Endodermal cell (in vitro differentiated cells): Measurements from ENCODE around the gene GABRA1. TPM values are rescaled to one million over a fixed set of nuclear protein-coding genes. Genes with fewer than 3 reads are reported as not detected.

Experiments used
- DNase-seq: peaks from one replicate; pipeline ENCODE4 v3.0.0-alpha.2; 2017
- H3K27ac ChIP-seq: 2 replicates; pipeline ENCODE4 v1.5.1; 2013; ENCODE audit warnings: mild to moderate bottlenecking, low read depth, low read length, moderate library complexity
- H3K27me3 ChIP-seq: 2 replicates; pipeline ENCODE4 v1.6.1; 2013; ENCODE audit warnings: mild to moderate bottlenecking, low read length, moderate library complexity; ENCODE audit not compliant: insufficient read depth, control insufficient read depth, poor library complexity, severe bottlenecking
- H3K36me3 ChIP-seq: 2 replicates; pipeline ENCODE4 v1.7.0; 2013; ENCODE audit warnings: mild to moderate bottlenecking, low read length, moderate library complexity; ENCODE audit not compliant: control insufficient read depth, insufficient read depth
- H3K4me1 ChIP-seq: one replicate; pipeline ENCODE4 v1.7.0; 2013; ENCODE audit warnings: low read length; ENCODE audit not compliant: control insufficient read depth, insufficient read depth
- H3K4me3 ChIP-seq: 2 replicates; pipeline ENCODE4 v1.5.1; 2013; ENCODE audit warnings: mild to moderate bottlenecking, low read length, moderate library complexity
- H3K9ac ChIP-seq: 2 replicates; pipeline ENCODE4 v1.6.1; 2013; ENCODE audit warnings: mild to moderate bottlenecking, low read length, moderate library complexity; ENCODE audit not compliant: poor library complexity, severe bottlenecking; ENCODE audit errors: extremely low read depth
- H3K9me3 ChIP-seq: 2 replicates; pipeline ENCODE4 v1.6.1; 2013; ENCODE audit warnings: mild to moderate bottlenecking, low read length, moderate library complexity; ENCODE audit not compliant: control insufficient read depth
- H3K27ac Mint-ChIP-seq: 2 replicates; pipeline ENCODE4 v1.8.0; 2020; ENCODE audit warnings: mixed read lengths
- H3K27me3 Mint-ChIP-seq: 2 replicates; pipeline ENCODE4 v1.8.0; 2021; ENCODE audit warnings: mild to moderate bottlenecking, mixed read lengths; ENCODE audit not compliant: insufficient read depth
- H3K36me3 Mint-ChIP-seq: 2 replicates; pipeline ENCODE4 v1.8.0; 2020; ENCODE audit warnings: low read depth, mixed read lengths
- H3K4me1 Mint-ChIP-seq: 2 replicates; pipeline ENCODE4 v1.8.0; 2020; ENCODE audit warnings: mixed read lengths
- H3K4me3 Mint-ChIP-seq: 2 replicates; pipeline ENCODE4 v1.8.0; 2020; ENCODE audit warnings: mild to moderate bottlenecking, moderate library complexity, mixed read lengths
- H3K9me3 Mint-ChIP-seq: 2 replicates; pipeline ENCODE4 v1.8.0; 2020; ENCODE audit warnings: mild to moderate bottlenecking, mixed read lengths
- WGBS, 2 experiments: methylation state at CpG; one replicate each; pipeline versions ENCODE4 v1.1.5 to v1.1.7; 2013; ENCODE audit warnings: missing lambda C conversion rate in 2 of 2, mixed read lengths in 1 of 2; ENCODE audit not compliant: insufficient coverage in 1 of 2, insufficient read length in 1 of 2; 5-methylcytosine and 5-hydroxymethylcytosine counted together
- total RNA-seq, 2 donors: library from RNA; stranded (reverse); fragmentation: NEBNext Ultra II Directional in 1 of 2; extraction: Animal tissue kit (Norgen Biotek cat#: 25700) in 1 of 2; gene quantifications; 2 replicates in 1 of 2; 3 replicates in 1 of 2; pipeline ENCODE4 v1.2.1, GENCODE V29; 2021
- TF ChIP-seq, protein P1 (sequence below): fragments of 200-600 bp; sonication (generic); conservative IDR thresholded peaks from 2 replicates; pipeline ENCODE4 v1.5.0; 2021; ENCODE audit warnings: antibody characterized with exemption, mild to moderate bottlenecking

GABRA1 gene
- total RNA-seq, 2 donors from 2014 or later: 0.33 TPM; not detected in 1

DNA sequence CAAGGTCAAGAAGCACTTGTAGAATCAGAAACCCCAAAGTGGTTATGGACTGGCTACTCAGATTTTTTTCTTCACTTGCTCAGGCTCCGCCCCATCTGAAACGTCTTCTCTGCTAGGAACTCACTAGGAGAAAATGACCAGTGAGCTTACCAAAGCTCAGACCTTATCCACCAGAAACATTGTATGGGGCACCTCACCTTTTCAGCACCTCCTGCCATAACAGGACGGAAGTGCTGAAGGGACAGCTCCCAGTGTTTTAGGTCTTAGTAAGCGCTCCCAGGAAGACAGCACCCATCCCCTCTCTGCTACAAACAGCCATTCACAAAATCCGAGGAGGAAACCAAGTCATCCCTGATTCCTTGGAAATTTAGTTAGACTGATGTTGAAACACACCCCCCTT lies 1.2 kb upstream of the GABRA1 start:
- peak; percentile 91 for DNase-seq
- H3K27me3 Mint-ChIP-seq: peaks cover 40% of the 10 kb centered on the region
- no peak overlapping the region for H3K27ac Mint-ChIP-seq
- no peaks in the 10 kb centered on the region for H3K9me3 Mint-ChIP-seq
- peaks cover 28% of the 10 kb centered on the region for H3K27me3 ChIP-seq
- H3K36me3 ChIP-seq: no peaks in the 10 kb centered on the region
- H3K9me3 ChIP-seq: no peaks in the 10 kb centered on the region
- peak overlapping the region; percentile 60 for H3K4me3 Mint-ChIP-seq
- no peak overlapping the region for H3K27ac ChIP-seq
- 0 to 9% methylated on average over 1 to 5 of the region's 5 CpGs for WGBS, 2 experiments
- peak overlapping the region; percentile 89 for H3K4me3 ChIP-seq
- H3K4me1 Mint-ChIP-seq: peaks cover 21% of the 10 kb centered on the region
- no peaks in the 10 kb centered on the region for H3K4me1 ChIP-seq
- TF ChIP-seq, protein P1, sequence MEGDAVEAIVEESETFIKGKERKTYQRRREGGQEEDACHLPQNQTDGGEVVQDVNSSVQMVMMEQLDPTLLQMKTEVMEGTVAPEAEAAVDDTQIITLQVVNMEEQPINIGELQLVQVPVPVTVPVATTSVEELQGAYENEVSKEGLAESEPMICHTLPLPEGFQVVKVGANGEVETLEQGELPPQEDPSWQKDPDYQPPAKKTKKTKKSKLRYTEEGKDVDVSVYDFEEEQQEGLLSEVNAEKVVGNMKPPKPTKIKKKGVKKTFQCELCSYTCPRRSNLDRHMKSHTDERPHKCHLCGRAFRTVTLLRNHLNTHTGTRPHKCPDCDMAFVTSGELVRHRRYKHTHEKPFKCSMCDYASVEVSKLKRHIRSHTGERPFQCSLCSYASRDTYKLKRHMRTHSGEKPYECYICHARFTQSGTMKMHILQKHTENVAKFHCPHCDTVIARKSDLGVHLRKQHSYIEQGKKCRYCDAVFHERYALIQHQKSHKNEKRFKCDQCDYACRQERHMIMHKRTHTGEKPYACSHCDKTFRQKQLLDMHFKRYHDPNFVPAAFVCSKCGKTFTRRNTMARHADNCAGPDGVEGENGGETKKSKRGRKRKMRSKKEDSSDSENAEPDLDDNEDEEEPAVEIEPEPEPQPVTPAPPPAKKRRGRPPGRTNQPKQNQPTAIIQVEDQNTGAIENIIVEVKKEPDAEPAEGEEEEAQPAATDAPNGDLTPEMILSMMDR: no peak
- H3K36me3 Mint-ChIP-seq: no peaks in the 10 kb centered on the region
- no peak overlapping the region for H3K9ac ChIP-seq

GRCh38 chr5:161847447-161847846 lies 473 bp upstream of the GABRA1 start:
- H3K9ac ChIP-seq: no peak overlapping the region
- H3K36me3 ChIP-seq: no peaks in the 10 kb centered on the region

GRCh38 chr5:161850491-161850890 lies 2.6 kb downstream of the GABRA1 start:
- no peak for DNase-seq
- Histone ChIP-seq H3K4me1 (no peaks in the 10 kb centered on the region), H3K36me3 (no peaks in the 10 kb centered on the region), H3K9me3 (no peaks in the 10 kb centered on the region), H3K9ac (no peak overlapping the region), H3K4me3 (no peak overlapping the region), H3K27ac (no peak overlapping the region), H3K27me3 (peaks cover 28% of the 10 kb centered on the region)
- TF ChIP-seq, protein P1: no peak
- Mint-ChIP-seq H3K4me1 (peaks cover 21% of the 10 kb centered on the region), H3K9me3 (no peaks in the 10 kb centered on the region), H3K27ac (no peak overlapping the region), H3K4me3 (no peak overlapping the region), H3K36me3 (no peaks in the 10 kb centered on the region), H3K27me3 (peaks cover 40% of the 10 kb centered on the region)
- 78 to 89% methylated on average over 3 of the region's 3 CpGs for WGBS, 2 experiments

More at GRCh38 chr5:161847447-161847846, 473 bp upstream of the GABRA1 start:
- Mint-ChIP-seq H3K4me3 (peak overlapping the region; percentile 60), H3K9me3 (no peaks in the 10 kb centered on the region), H3K27me3 (peaks cover 40% of the 10 kb centered on the region), H3K4me1 (peaks cover 21% of the 10 kb centered on the region), H3K36me3 (no peaks in the 10 kb centered on the region), H3K27ac (no peak overlapping the region)
- DNase-seq: peak; percentile 59
- TF ChIP-seq, protein P1: no peak
- WGBS, 2 experiments: 0 to 1% methylated on average over 6 to 12 of the region's 12 CpGs
- Histone ChIP-seq H3K27me3 (peaks cover 28% of the 10 kb centered on the region), H3K9me3 (no peaks in the 10 kb centered on the region), H3K4me3 (peak overlapping the region; percentile 89), H3K27ac (no peak overlapping the region), H3K4me1 (no peaks in the 10 kb centered on the region)
